IPS DF 4.7 (cell line): ENCODE results near the gene CAND2.

Experiments used
- DNase-seq: peaks from one replicate; pipeline ENCODE4 v3.0.0-alpha.2; 2013; ENCODE audit warnings: low spot score; ENCODE audit errors: extremely low read depth

The CAND2 gene

GRCh38 chr3:12807066-12807465 is 10.6 kb downstream of the CAND2 start:
- DNase-seq, result no peak

- no peak for DNase-seq
Observed at GRCh38 chr3:12807601-12808359, 11.3 kb downstream of the CAND2 start.

GRCh38 chr3:12808587-12808986 is 12.1 kb downstream of the CAND2 start:
- DNase-seq, result no peak

- no peak for DNase-seq
Observed at GRCh38 chr3:12809001-12809400, 12.5 kb downstream of the CAND2 start.

- no peak for DNase-seq
Observed at GRCh38 chr3:12809435-12809834, 13.0 kb downstream of the CAND2 start.

GRCh38 chr3:12810013-12810780 is 13.7 kb downstream of the CAND2 start:
- DNase-seq, result no peak

GRCh38 chr3:12810961-12811360 is 14.5 kb downstream of the CAND2 start:
- no peak for DNase-seq

- DNase-seq, result no peak
Observed at GRCh38 chr3:12812812-12813211, 16.3 kb downstream of the CAND2 start.

GRCh38 chr3:12813967-12814366 is 17.5 kb downstream of the CAND2 start:
- DNase-seq, result no peak

GRCh38 chr3:12815078-12815477 is 18.6 kb downstream of the CAND2 start:
- no peak for DNase-seq

GRCh38 chr3:12815719-12816118 is 19.2 kb downstream of the CAND2 start:
- no peak for DNase-seq

- no peak for DNase-seq
Observed at GRCh38 chr3:12816521-12817342, 20.3 kb downstream of the CAND2 start.

GRCh38 chr3:12817343-12817710 is 20.8 kb downstream of the CAND2 start:
- no peak for DNase-seq

- DNase-seq, result no peak
Observed at GRCh38 chr3:12818273-12818672, 21.8 kb downstream of the CAND2 start.

GRCh38 chr3:12818773-12819172 is 22.3 kb downstream of the CAND2 start:
- no peak for DNase-seq

GRCh38 chr3:12822725-12823373 is 26.4 kb downstream of the CAND2 start:
- DNase-seq, result no peak

GRCh38 chr3:12824299-12824698 is 27.8 kb downstream of the CAND2 start:
- DNase-seq, result no peak

GRCh38 chr3:12825156-12825555 is 28.7 kb downstream of the CAND2 start:
- DNase-seq, result no peak

GRCh38 chr3:12828751-12829150 is 32.3 kb downstream of the CAND2 start:
- no peak for DNase-seq

GRCh38 chr3:12829404-12829803 is 32.9 kb downstream of the CAND2 start:
- DNase-seq, result no peak
